Thyroid gland (tissue), 4 donors: ENCODE measurements around the gene HCFC1.

Experiments used
- POLR2A ChIP-seq, 2 donors: fragments of 450-650 bp; IDR thresholded peaks; one replicate each; pipeline ENCODE4 v1.6.1; 2017; ENCODE audit warnings: antibody characterized with exemption in 2 of 2, mild to moderate bottlenecking in 2 of 2, moderate library complexity in 1 of 2
- TF ChIP-seq, protein P1 (sequence below), 6 experiments: fragments of 200-600 bp in 3 of 6; fragments of 450-650 bp in 3 of 6; sonication (generic) in 3 of 6; IDR thresholded peaks; one replicate each; pipeline ENCODE4 v1.5.1; 2016 to 2019; ENCODE audit warnings: antibody characterized with exemption in 6 of 6, mild to moderate bottlenecking in 2 of 6, inconsistent platforms in 1 of 6, moderate library complexity in 1 of 6

DNA sequence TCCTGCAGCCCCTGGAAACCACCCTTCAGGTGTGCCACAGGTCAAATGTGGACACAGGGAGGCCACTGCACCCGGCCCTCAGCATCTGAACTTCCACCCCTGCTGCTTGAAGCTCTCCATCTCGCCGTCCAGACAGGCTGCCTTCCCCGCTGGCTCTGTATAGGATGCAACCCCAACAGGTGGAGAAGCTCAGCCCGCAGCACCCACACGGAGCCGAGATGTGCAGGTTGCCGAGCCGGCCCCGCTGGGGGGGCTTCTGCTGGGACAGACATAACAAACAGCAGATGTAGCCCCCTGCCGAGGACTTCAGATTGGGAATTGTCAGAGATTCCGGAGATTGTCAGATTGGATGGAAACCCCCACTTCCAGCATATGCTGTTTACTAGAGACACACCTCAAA lies 21.5 kb upstream of the HCFC1 start:
- no peak for TF ChIP-seq POLR2A (IDR thresholded peaks at IDR 0.05)
- TF ChIP-seq, protein P1, sequence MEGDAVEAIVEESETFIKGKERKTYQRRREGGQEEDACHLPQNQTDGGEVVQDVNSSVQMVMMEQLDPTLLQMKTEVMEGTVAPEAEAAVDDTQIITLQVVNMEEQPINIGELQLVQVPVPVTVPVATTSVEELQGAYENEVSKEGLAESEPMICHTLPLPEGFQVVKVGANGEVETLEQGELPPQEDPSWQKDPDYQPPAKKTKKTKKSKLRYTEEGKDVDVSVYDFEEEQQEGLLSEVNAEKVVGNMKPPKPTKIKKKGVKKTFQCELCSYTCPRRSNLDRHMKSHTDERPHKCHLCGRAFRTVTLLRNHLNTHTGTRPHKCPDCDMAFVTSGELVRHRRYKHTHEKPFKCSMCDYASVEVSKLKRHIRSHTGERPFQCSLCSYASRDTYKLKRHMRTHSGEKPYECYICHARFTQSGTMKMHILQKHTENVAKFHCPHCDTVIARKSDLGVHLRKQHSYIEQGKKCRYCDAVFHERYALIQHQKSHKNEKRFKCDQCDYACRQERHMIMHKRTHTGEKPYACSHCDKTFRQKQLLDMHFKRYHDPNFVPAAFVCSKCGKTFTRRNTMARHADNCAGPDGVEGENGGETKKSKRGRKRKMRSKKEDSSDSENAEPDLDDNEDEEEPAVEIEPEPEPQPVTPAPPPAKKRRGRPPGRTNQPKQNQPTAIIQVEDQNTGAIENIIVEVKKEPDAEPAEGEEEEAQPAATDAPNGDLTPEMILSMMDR (IDR thresholded peaks at IDR 0.05) = no peak
